OCI-LY3 (cell line): ENCODE measurements around the gene RAMP2.

Experiments used
- H2AFZ ChIP-seq: fragments of 200-600, 300-600 bp; shearing (Covaris generic); 2 replicates; pipeline ENCODE4 v1.6.0; 2014; ENCODE audit warnings: antibody characterized with exemption, low read depth, low read length
- H3K27ac ChIP-seq: fragments of 200-600, 300-600 bp; sonication (generic); 2 replicates; pipeline ENCODE4 v1.5.1; 2014; ENCODE audit warnings: mild to moderate bottlenecking, low read length, moderate library complexity, mixed read lengths
- H3K27me3 ChIP-seq: fragments of 200-600, 300-600 bp; sonication (generic); 2 replicates; pipeline ENCODE4 v1.6.1; 2014; ENCODE audit warnings: low read depth, low read length, mixed read lengths
- H3K36me3 ChIP-seq: fragments of 200-600, 300-600 bp; sonication (generic); replicated peaks from 2 replicates; pipeline ENCODE3; 2014; ENCODE audit warnings: low read depth, low read length, mixed read lengths
- H3K4me1 ChIP-seq: fragments of 300-600, 200-600 bp; sonication (generic); 2 replicates; pipeline ENCODE4 v1.6.1; 2014; ENCODE audit warnings: low read length, mixed read lengths
- H3K4me2 ChIP-seq: fragments of 200-600, 300-600 bp; sonication (generic); 2 replicates; pipeline ENCODE4 v1.6.1; 2014; ENCODE audit warnings: low read length, mixed read lengths
- H3K4me3 ChIP-seq: fragments of 300-600, 200-600 bp; sonication (generic); 2 replicates; pipeline ENCODE4 v1.5.1; 2014; ENCODE audit warnings: antibody characterized with exemption, mild to moderate bottlenecking, low read length, moderate library complexity
- H3K79me2 ChIP-seq: fragments of 300-600, 200-600 bp; shearing (Covaris generic); 2 replicates; pipeline ENCODE4 v1.6.1; 2014; ENCODE audit warnings: mild to moderate bottlenecking, low read length, mixed read lengths
- H3K9ac ChIP-seq: fragments of 300-600, 200-600 bp; shearing (Covaris generic); 2 replicates; pipeline ENCODE4 v1.6.0; 2014; ENCODE audit warnings: mild to moderate bottlenecking, low read length, moderate library complexity
- H3K9me3 ChIP-seq: fragments of 200-600, 300-600 bp; shearing (Covaris generic); 2 replicates; pipeline ENCODE4 v1.6.1; 2014; ENCODE audit warnings: low read length, mixed read lengths; ENCODE audit not compliant: insufficient read depth
- H4K20me1 ChIP-seq: fragments of 200-600, 300-600 bp; sonication (generic); 2 replicates; pipeline ENCODE4 v1.6.1; 2016; ENCODE audit warnings: low read length, mixed read lengths; ENCODE audit not compliant: insufficient read depth
- CTCF ChIP-seq: fragments of 200-600, 300-600 bp; sonication (generic); IDR thresholded peaks from 2 replicates; pipeline ENCODE4 v1.5.1; 2014; ENCODE audit warnings: antibody characterized with exemption, low read length, low read depth
- EZH2phosphoT487 ChIP-seq: fragments of 200-600 bp; shearing (Covaris generic); IDR thresholded peaks from 2 replicates; pipeline ENCODE4 v1.6.1; 2018; ENCODE audit warnings: antibody characterized with exemption, mixed run types, low read depth

Gene RAMP2

GRCh38 chr17:42787266-42787665, 26.2 kb downstream of the RAMP2 start:
- Histone ChIP-seq H3K27ac (no peak overlapping the region), H4K20me1 (no peaks in the 10 kb centered on the region), H3K27me3 (no peaks in the 10 kb centered on the region), H3K79me2 (no peaks in the 10 kb centered on the region), H3K9ac (no peak overlapping the region), H3K9me3 (no peaks in the 10 kb centered on the region), H2AFZ (no peak overlapping the region), H3K4me2 (no peak overlapping the region), H3K4me1 (no peaks in the 10 kb centered on the region), H3K36me3 (peaks cover 4% of the 10 kb centered on the region), H3K4me3 (no peak overlapping the region)
- TF ChIP-seq CTCF, result no peak
- no peak for TF ChIP-seq EZH2phosphoT487

- Histone ChIP-seq H3K4me1 (peaks cover 2% of the 10 kb centered on the region; the same call in 1 of the 2 replicates), H3K9me3 (no peaks in the 10 kb centered on the region), H3K4me2 (no peak overlapping the region), H3K4me3 (no peak overlapping the region), H3K79me2 (no peaks in the 10 kb centered on the region), H4K20me1 (no peaks in the 10 kb centered on the region), H3K27ac (no peak overlapping the region), H3K27me3 (no peaks in the 10 kb centered on the region), H2AFZ (no peak overlapping the region), H3K36me3 (peaks cover 4% of the 10 kb centered on the region), H3K9ac (no peak overlapping the region)
- TF ChIP-seq CTCF, result no peak
- TF ChIP-seq EZH2phosphoT487, result no peak
Observed at GRCh38 chr17:42791948-42792347, 30.9 kb downstream of the RAMP2 start.

- TF ChIP-seq CTCF (no peak), EZH2phosphoT487 (no peak)
- H3K4me3 ChIP-seq, result no peak overlapping the region
- H3K9ac ChIP-seq, result no peak overlapping the region
- no peaks in the 10 kb centered on the region for H3K9me3 ChIP-seq
- H3K27ac ChIP-seq, result no peak overlapping the region
- no peak overlapping the region for H2AFZ ChIP-seq
- H3K27me3 ChIP-seq, result no peaks in the 10 kb centered on the region
- H3K4me1 ChIP-seq, result peaks cover 2% of the 10 kb centered on the region; the same call in 1 of the 2 replicates
- no peaks in the 10 kb centered on the region for H3K79me2 ChIP-seq
- no peaks in the 10 kb centered on the region for H4K20me1 ChIP-seq
- peaks cover 4% of the 10 kb centered on the region for H3K36me3 ChIP-seq
- H3K4me2 ChIP-seq, result no peak overlapping the region
Observed at GRCh38 chr17:42792545-42792944, 31.5 kb downstream of the RAMP2 start.

GRCh38 chr17:42795061-42795460, 34.0 kb downstream of the RAMP2 start:
- Histone ChIP-seq H4K20me1 (no peaks in the 10 kb centered on the region), H3K36me3 (no peaks in the 10 kb centered on the region), H3K79me2 (no peaks in the 10 kb centered on the region), H3K27me3 (no peaks in the 10 kb centered on the region), H3K4me2 (no peak overlapping the region), H3K27ac (no peak overlapping the region), H2AFZ (no peak overlapping the region), H3K9me3 (no peaks in the 10 kb centered on the region), H3K9ac (no peak overlapping the region), H3K4me1 (peaks cover 6% of the 10 kb centered on the region), H3K4me3 (no peak overlapping the region)
- TF ChIP-seq CTCF, result no peak
- TF ChIP-seq EZH2phosphoT487, result no peak
